ENCODE measurements around the gene PTPRJ. TPM values are rescaled to one million over a fixed set of nuclear protein-coding genes. Genes with fewer than 3 reads are reported as not detected.

PTPRJ gene
- total and polyA plus RNA-seq, 7 donors, result 2.4 to 23.3 (median 10.2) TPM

GRCh38 chr11:48058788-48059187, 78.4 kb downstream of the PTPRJ start:
- no peak overlapping the region for H3K4me3 ChIP-seq
- peaks cover 0 to 29% (median 18%) of the 10 kb centered on the region in 4 donors for H3K4me1 ChIP-seq
- no peaks in the 10 kb centered on the region for H3K9me3 ChIP-seq
- H3K27ac ChIP-seq, result no peak overlapping the region
- 95 to 97% methylated on average over 12 of the region's 12 CpGs for WGBS, 2 donors
- TF ChIP-seq CTCF (IDR thresholded peaks at IDR 0.05) (no peak), EP300 (IDR thresholded peaks at IDR 0.05) (no peak), POLR2AphosphoS5 (IDR thresholded peaks at IDR 0.05) (no peak), POLR2A (IDR thresholded peaks at IDR 0.05) (no peak)
- intact Hi-C loops (cut with DNase I), result no loop called here
- H3K27me3 ChIP-seq, result no peaks in the 10 kb centered on the region
- DNase-seq, result no peak
- H3K36me3 ChIP-seq, result no peaks in the 10 kb centered on the region

- DNase-seq, result no peak
- intact Hi-C loops (cut with DNase I), result loop anchor here (10.0 kb wide), 1 partner anchor 78 kb away; the partner anchor contains the start of gene PTPRJ
- Histone ChIP-seq H3K4me1 (peaks cover 0 to 30% (median 22%) of the 10 kb centered on the region in 4 donors), H3K27me3 (no peaks in the 10 kb centered on the region), H3K9me3 (no peaks in the 10 kb centered on the region), H3K36me3 (no peaks in the 10 kb centered on the region), H3K27ac (peak overlapping the region; percentile 68 to 81 (median 73)), H3K4me3 (no peak overlapping the region)
- TF ChIP-seq POLR2AphosphoS5 (IDR thresholded peaks at IDR 0.05) (no peak), CTCF (IDR thresholded peaks at IDR 0.05) (no peak), POLR2A (IDR thresholded peaks at IDR 0.05) (no peak), EP300 (IDR thresholded peaks at IDR 0.05) (no peak)
- WGBS, 2 donors, result 93 to 94% methylated on average over 3 of the region's 3 CpGs
Measured at GRCh38 chr11:48062649-48063048, 82.3 kb downstream of the PTPRJ start.

GRCh38 chr11:48063424-48063978, 83.1 kb downstream of the PTPRJ start:
- DNase-seq, result peak; percentile 75
- WGBS, 2 donors, result 48 to 74% methylated on average over 2 of the region's 2 CpGs
- TF ChIP-seq EP300 (IDR thresholded peaks at IDR 0.05), result peak in 2 of 4 donors; percentile 13 to 46
- no peak for TF ChIP-seq CTCF (IDR thresholded peaks at IDR 0.05)
- TF ChIP-seq POLR2A (IDR thresholded peaks at IDR 0.05), result no peak
- peak; percentile 39 to 78 (median 66) for TF ChIP-seq POLR2AphosphoS5 (IDR thresholded peaks at IDR 0.05)
- intact Hi-C loops (cut with DNase I), result loop anchor here (10.0 kb wide), 1 partner anchor 79 kb away; the partner anchor contains the start of gene PTPRJ
- Histone ChIP-seq H3K4me3 (no peak overlapping the region), H3K4me1 (peaks cover 0 to 34% (median 21%) of the 10 kb centered on the region in 4 donors), H3K36me3 (no peaks in the 10 kb centered on the region), H3K9me3 (no peaks in the 10 kb centered on the region), H3K27ac (peak overlapping the region; percentile 68 to 81 (median 73)), H3K27me3 (no peaks in the 10 kb centered on the region)

DNA sequence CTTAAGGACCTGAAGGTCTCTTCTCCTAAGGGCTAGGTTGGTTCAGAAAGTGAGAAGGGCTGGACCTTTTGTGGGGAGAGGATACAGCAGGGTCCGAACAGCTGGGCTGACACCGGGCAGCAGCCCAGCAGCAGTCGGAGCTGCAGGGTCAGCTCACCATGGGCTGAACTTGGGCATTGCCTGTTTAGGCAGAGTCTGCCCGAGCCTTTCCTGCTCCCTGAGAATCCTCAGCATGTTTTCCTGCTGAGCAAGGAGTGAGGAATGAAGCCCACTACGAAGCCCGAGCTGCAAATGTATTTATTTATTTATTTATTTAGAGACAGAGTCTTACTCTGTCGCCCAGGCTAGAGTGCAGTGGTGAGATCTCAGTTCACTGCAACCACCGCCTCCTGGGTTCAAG, 83.9 kb downstream of the PTPRJ start:
- Histone ChIP-seq H3K27me3 (no peaks in the 10 kb centered on the region), H3K4me3 (no peak overlapping the region), H3K4me1 (peaks cover 0 to 34% (median 18%) of the 10 kb centered on the region in 4 donors), H3K36me3 (no peaks in the 10 kb centered on the region), H3K9me3 (no peaks in the 10 kb centered on the region), H3K27ac (peak overlapping the region; percentile 68 to 81 (median 73))
- TF ChIP-seq POLR2A (IDR thresholded peaks at IDR 0.05) (no peak), CTCF (IDR thresholded peaks at IDR 0.05) (no peak), EP300 (IDR thresholded peaks at IDR 0.05) (no peak), POLR2AphosphoS5 (IDR thresholded peaks at IDR 0.05) (no peak)
- no peak for DNase-seq
- 69 to 81% methylated on average over 8 of the region's 8 CpGs for WGBS, 2 donors
- intact Hi-C loops (cut with DNase I), result loop anchor here (10.0 kb wide), 1 partner anchor 80 kb away; the partner anchor contains the start of gene PTPRJ

Measured in sigmoid colon (tissue), 7 donors.